ENCODE measurements around the gene SMARCA5. TPM values are rescaled to one million over a fixed set of nuclear protein-coding genes. Genes with fewer than 3 reads are reported as not detected.

The SMARCA5 gene
- polyA plus RNA-seq, 1 of the 3 experiments (the other 2 are of a cell fraction) = 7.5 TPM

- no peak overlapping the region for H3K9ac ChIP-seq
- no peaks in the 10 kb centered on the region for H3F3A ChIP-seq (replicated peaks; ENCODE audit: insufficient read depth)
- DNase-seq = no peak
- H3K4me3 ChIP-seq (ENCODE audit: low read depth in 2 of 2, low read length in 1 of 2) = no peak overlapping the region
- H4K20me1 ChIP-seq (ENCODE audit: insufficient read depth) = no peaks in the 10 kb centered on the region
- H3K36me3 ChIP-seq (replicated peaks in 1 of 2; ENCODE audit: control insufficient read depth in 1 of 2, insufficient read depth in 2 of 2, low read length in 1 of 2) = no peaks in the 10 kb centered on the region
- TF ChIP-seq GABPA (IDR thresholded peaks at IDR 0.05; ENCODE audit: low read depth) = no peak
- no peak for TF ChIP-seq USF1 (IDR thresholded peaks at IDR 0.05; ENCODE audit: borderline replicate concordance, low read depth)
- no peak for TF ChIP-seq SIN3A (IDR thresholded peaks at IDR 0.05; ENCODE audit: borderline replicate concordance, low read depth, low read length)
- TF ChIP-seq NFIC (IDR thresholded peaks at IDR 0.05; ENCODE audit: borderline replicate concordance) = no peak
- no peak for TF ChIP-seq FOXM1 (IDR thresholded peaks at IDR 0.05; ENCODE audit: low read depth)
- no peak for TF ChIP-seq GATA2 (CRISPR knock-in tag; IDR thresholded peaks at IDR 0.05)
- TF ChIP-seq TEAD4 (IDR thresholded peaks at IDR 0.05; ENCODE audit: borderline replicate concordance, insufficient read depth) = no peak
- H3K9me2 ChIP-seq = no peaks in the 10 kb centered on the region
- H3K27me3 ChIP-seq (ENCODE audit: insufficient read depth) = no peaks in the 10 kb centered on the region
- no peak overlapping the region for H2AFZ ChIP-seq (ENCODE audit: low read depth)
- H3K9me3 ChIP-seq = no peaks in the 10 kb centered on the region
- no peaks in the 10 kb centered on the region for H3K79me2 ChIP-seq (ENCODE audit: insufficient read depth)
- CTCF ChIA-PET = no interaction called here
- H3K4me2 ChIP-seq = no peak overlapping the region
- H3K4me1 ChIP-seq (ENCODE audit: control insufficient read depth in 1 of 2, insufficient read depth in 2 of 2, low read depth in 1 of 2, low read length in 1 of 2) = no peaks in the 10 kb centered on the region
- POLR2A ChIA-PET = no interaction called here
- no peak overlapping the region for H3K27ac ChIP-seq (ENCODE audit: low read depth in 2 of 2, low read length in 1 of 2)
These were observed 61.8 kb downstream of the SMARCA5 start for GRCh38 chr4:143575331-143575730.

- Histone ChIP-seq H3K4me1 (ENCODE audit: control insufficient read depth in 1 of 2, insufficient read depth in 2 of 2, low read depth in 1 of 2, low read length in 1 of 2) (peaks cover 0 to 6% of the 10 kb centered on the region in 2 experiments; a peak in 1 of 4 replicates), H3K4me3 (ENCODE audit: low read depth in 2 of 2, low read length in 1 of 2) (no peak overlapping the region), H3K36me3 (replicated peaks in 1 of 2; ENCODE audit: control insufficient read depth in 1 of 2, insufficient read depth in 2 of 2, low read length in 1 of 2) (no peaks in the 10 kb centered on the region), H3K9me2 (no peaks in the 10 kb centered on the region), H3K4me2 (no peak overlapping the region), H2AFZ (ENCODE audit: low read depth) (no peak overlapping the region), H3K79me2 (ENCODE audit: insufficient read depth) (no peaks in the 10 kb centered on the region), H3K27me3 (ENCODE audit: insufficient read depth) (no peaks in the 10 kb centered on the region), H3K9me3 (peaks cover 12% of the 10 kb centered on the region; the same call in 1 of the 2 replicates), H3F3A (replicated peaks; ENCODE audit: insufficient read depth) (peaks cover 5% of the 10 kb centered on the region), H3K9ac (no peak overlapping the region), H3K27ac (ENCODE audit: low read depth in 2 of 2, low read length in 1 of 2) (no peak overlapping the region), H4K20me1 (ENCODE audit: insufficient read depth) (no peaks in the 10 kb centered on the region)
- TF ChIP-seq EZH2phosphoT487 (IDR thresholded peaks at IDR 0.05; ENCODE audit: borderline replicate concordance, low read depth) = no peak
- no peak for TF ChIP-seq FOXM1 (IDR thresholded peaks at IDR 0.05; ENCODE audit: low read depth)
- no peak for TF ChIP-seq MEF2A (IDR thresholded peaks at IDR 0.05; ENCODE audit: borderline replicate concordance, low read depth)
- TF ChIP-seq RCOR1 (IDR thresholded peaks at IDR 0.05; ENCODE audit: low read length) = no peak
- TF ChIP-seq RAD21 (IDR thresholded peaks at IDR 0.05; ENCODE audit: low read length) = no peak
- no peak for TF ChIP-seq TAF1 (IDR thresholded peaks at IDR 0.05; ENCODE audit: borderline replicate concordance, low read depth, low read length)
- no peak for TF ChIP-seq TEAD4 (IDR thresholded peaks at IDR 0.05; ENCODE audit: borderline replicate concordance, insufficient read depth)
- no peak for TF ChIP-seq SMC3 (IDR thresholded peaks at IDR 0.05; ENCODE audit: low read depth, low read length)
- TF ChIP-seq ELF1 (IDR thresholded peaks at IDR 0.05) = no peak
- TF ChIP-seq NFIC (IDR thresholded peaks at IDR 0.05; ENCODE audit: borderline replicate concordance) = no peak
- no peak for TF ChIP-seq USF1 (IDR thresholded peaks at IDR 0.05; ENCODE audit: borderline replicate concordance, low read depth)
- ChIA-PET POLR2A (no interaction called here), CTCF (interaction anchor here (1.4 to 1.8 kb wide), 2 partner anchors 9 to 23 kb away, joined by 3 to 5 read pairs; no protein-coding TSS in a partner anchor)
- DNase-seq = no peak
- 68% methylated on average over 2 of the region's 3 CpGs for WGBS (ENCODE audit: low lambda C conversion rate)
These were observed 67.9 kb downstream of the SMARCA5 start for GRCh38 chr4:143581331-143581946.
